Spleen (tissue), 3 donors: ENCODE results near the gene MZF1.
"Not testable (repeated sequence)": the region's sequence is repeated elsewhere in the genome, so short reads cannot be mapped to it uniquely, and the experiment has no call there.

Experiments used
- POLR2A ChIP-seq, 3 donors: fragments of 450-650 bp; IDR thresholded peaks; one replicate each; pipeline ENCODE4 v1.5.1; 2017; ENCODE audit warnings: antibody characterized with exemption in 3 of 3, mild to moderate bottlenecking in 1 of 3
- POLR2AphosphoS5 ChIP-seq, 3 donors: sonication (generic); formaldehyde crosslinking; IDR thresholded peaks; one replicate each; pipeline ENCODE4 v1.5.1; 2017; ENCODE audit warnings: antibody characterized with exemption in 3 of 3

GRCh38 chr19:58607213-58607612 lies 34.1 kb upstream of the MZF1 start:
- TF ChIP-seq POLR2A, POLR2AphosphoS5 (IDR thresholded peaks at IDR 0.05): not testable (repeated sequence)
